ENCODE data around the gene TCERG1.

- no peak for TF ChIP-seq POLR2AphosphoS5 (IDR thresholded peaks at IDR 0.05; ENCODE audit: low read depth, low read length)
- no peak for TF ChIP-seq PAX5 (IDR thresholded peaks at IDR 0.05; ENCODE audit: insufficient read depth, low read length, severe bottlenecking)
- no peak for TF ChIP-seq POLR2A (IDR thresholded peaks at IDR 0.05; ENCODE audit: low read depth, low read length)
- no peak for TF ChIP-seq TAF1 (IDR thresholded peaks at IDR 0.05; ENCODE audit: low read depth, low read length)
- TF ChIP-seq SPI1 (IDR thresholded peaks at IDR 0.05; ENCODE audit: low read depth, low read length), result no peak
These were observed 97.1 kb downstream of the TCERG1 start for GRCh38 chr5:146544232-146544631.
